ENCODE results near the gene PTPN7.
"Not testable (repeated sequence)": the region's sequence is repeated elsewhere in the genome, so short reads cannot be mapped to it uniquely, and the experiment has no call there.

PTPN7 gene

DNA sequence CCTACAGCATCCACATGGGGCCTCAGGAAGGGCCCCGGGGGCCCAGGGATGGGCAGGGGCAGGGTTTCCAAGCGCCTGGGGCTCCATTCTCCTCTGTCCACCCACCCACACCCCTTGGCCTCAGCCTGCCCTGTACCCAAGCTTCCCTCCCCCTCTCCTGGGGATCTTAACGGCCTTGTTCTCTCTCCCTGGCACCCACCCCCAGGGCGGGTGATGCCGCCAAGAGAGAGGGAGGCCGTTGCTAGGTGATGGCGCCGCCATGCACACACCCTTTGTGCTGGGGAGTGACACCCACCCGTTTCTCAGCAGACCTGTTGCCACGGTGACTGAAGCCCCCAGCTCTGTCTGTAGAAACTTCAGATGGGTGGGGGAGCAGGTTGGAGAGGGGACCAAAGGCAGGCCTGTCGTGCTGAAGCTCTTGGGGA, 30.1 kb downstream of the PTPN7 start:
- DNase-seq (ENCODE audit: low read depth), result no peak

DNA sequence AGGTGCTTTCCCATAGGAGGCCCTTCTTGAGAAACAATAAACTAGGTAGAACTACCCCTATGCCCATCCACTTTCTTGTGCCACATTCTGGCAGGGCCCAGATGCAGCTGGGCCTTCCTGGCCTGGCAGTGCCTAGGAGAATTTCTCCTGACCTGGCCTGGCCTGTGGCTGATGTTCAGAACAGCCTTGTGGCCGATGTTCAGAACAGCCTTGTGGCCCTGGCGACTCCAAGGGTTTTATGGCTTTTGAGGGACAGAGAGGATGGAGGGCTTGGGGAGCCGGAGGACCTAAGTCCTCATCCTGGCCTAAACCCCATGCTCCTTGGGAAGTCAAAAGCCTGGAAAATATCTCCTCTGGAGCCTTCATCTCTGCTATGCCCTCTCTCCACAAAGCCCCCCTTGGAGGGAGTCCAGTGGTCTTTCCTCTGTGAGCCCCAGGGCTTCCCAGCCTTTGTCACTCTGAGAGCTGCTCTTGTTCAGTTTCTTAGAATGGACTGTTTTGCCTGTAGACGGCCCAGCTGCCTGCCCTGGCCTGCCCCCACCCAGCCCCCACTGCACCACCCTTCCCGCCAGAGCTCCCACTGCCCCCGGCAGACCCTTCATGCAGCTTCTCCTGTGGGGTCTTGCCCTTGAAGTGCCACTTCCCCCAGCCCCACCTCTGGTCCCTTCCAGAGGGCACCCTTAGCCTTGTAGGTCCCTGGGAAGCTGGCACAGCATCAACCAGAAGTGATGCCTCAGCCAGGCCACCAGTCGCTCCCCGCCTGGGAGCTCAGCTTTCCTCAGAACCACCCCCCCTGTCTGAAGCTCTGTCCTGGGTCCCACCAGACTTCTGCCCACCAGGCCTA, 30.7 kb downstream of the PTPN7 start:
- no peak for DNase-seq (ENCODE audit: low read depth)

DNA sequence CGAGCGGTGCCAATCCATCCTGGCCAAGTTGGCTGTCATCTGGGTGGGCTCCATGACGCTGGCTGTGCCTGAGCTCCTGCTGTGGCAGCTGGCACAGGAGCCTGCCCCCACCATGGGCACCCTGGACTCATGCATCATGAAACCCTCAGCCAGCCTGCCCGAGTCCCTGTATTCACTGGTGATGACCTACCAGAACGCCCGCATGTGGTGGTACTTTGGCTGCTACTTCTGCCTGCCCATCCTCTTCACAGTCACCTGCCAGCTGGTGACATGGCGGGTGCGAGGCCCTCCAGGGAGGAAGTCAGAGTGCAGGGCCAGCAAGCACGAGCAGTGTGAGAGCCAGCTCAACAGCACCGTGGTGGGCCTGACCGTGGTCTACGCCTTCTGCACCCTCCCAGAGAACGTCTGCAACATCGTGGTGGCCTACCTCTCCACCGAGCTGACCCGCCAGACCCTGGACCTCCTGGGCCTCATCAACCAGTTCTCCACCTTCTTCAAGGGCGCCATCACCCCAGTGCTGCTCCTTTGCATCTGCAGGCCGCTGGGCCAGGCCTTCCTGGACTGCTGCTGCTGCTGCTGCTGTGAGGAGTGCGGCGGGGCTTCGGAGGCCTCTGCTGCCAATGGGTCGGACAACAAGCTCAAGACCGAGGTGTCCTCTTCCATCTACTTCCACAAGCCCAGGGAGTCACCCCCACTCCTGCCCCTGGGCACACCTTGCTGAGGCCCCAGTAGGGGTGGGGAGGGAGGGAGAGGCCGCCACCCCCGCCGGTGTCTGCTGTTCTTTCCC, 32.4 kb downstream of the PTPN7 start:
- DNase-seq (ENCODE audit: low read depth), result no peak

DNA sequence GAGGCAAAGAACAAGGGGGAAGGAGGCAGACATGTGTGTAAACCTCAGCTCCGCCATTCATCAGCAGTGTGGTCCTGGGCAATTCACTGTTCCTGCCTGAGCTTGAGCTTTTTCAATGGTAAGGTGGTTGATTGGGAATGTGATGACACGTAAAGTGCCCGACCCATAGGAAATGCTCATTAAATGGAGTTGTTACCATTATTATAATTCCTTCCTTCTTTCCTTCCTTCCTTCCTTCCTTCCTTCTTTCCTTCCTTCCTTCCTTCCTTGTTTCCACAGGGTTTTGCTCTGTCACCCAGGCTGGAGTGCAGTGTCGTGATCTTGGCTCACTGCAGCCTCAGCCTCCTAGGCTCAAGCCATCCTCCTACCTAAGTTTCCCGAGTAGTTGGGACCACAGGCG, 33.3 kb downstream of the PTPN7 start:
- DNase-seq (ENCODE audit: low read depth), result no peak

DNA sequence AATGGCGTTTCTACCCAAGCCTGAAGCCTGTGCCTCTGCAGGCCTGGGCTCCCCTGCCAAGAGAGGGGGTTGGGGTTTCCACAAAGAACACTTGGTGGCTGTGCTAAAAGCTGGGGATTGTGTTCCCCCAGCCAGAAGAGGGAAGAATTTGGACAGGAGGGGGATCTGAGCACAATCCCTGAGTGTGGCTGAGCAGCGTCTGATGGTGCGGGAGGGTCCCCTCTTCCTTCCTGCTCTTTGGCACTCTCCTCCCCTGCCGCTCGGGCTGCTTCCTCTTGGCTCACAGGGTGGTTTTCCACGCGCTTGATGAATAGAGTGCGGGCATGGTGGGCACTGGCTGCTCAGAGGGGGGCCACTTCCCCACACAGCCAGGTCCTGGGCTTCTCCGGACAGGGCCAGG, 34.0 kb downstream of the PTPN7 start:
- no peak for DNase-seq (ENCODE audit: low read depth)

DNA sequence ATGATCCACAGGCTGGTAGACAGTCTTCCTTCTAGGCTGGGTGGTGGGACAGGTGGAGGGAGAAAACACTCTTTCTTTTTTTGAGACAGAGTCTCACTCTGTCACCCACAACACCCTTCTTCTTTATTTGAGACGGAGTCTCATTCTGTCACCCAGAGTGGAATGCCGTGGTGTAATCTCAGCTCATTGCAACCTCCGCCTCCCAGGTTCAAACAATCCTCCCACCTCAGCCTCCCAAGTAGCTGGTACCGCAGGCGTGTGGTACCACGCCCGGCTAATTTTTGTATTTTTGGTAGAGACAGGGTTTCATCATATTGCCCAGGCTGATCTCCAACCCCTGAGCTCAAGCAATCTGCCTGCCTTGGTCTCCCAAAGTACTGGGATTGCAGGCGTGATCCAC, 34.8 kb downstream of the PTPN7 start:
- no peak for DNase-seq (ENCODE audit: low read depth)

DNA sequence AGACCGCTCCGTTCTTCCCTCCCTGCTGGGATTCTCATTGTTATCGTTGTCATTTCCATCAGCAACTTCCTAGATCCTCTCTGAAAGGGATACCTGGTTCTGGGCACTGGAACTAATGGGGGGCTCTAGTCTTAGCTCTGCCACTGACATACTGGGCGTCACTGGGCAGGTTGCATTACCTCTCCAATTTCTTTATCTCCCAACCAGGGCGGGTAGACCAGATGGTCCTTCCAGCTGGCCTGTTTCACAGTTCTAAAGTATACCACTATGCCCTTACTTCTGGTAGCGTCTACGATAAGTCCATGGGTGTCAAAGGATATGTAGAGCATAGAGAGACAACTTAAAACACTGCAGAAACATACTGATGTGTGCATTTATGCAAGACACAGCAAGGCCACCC, 36.3 kb downstream of the PTPN7 start:
- no peak for DNase-seq (ENCODE audit: low read depth)

DNA sequence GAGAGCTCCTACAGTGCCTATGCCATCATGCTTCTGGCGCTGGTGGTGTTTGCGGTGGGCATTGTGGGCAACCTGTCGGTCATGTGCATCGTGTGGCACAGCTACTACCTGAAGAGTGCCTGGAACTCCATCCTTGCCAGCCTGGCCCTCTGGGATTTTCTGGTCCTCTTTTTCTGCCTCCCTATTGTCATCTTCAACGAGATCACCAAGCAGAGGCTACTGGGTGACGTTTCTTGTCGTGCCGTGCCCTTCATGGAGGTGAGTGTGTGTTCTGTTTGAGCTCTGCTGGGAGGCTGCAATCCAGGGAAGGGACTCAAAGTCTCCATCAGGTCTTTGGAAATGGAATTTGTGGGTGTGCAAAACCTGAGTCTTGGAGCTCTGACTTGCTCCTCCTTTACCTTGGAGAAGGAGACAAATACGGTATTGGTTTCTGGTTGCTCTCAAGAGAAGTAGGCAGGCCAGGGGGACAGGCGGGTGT, 37.0 kb downstream of the PTPN7 start:
- no peak for DNase-seq (ENCODE audit: low read depth)

DNA sequence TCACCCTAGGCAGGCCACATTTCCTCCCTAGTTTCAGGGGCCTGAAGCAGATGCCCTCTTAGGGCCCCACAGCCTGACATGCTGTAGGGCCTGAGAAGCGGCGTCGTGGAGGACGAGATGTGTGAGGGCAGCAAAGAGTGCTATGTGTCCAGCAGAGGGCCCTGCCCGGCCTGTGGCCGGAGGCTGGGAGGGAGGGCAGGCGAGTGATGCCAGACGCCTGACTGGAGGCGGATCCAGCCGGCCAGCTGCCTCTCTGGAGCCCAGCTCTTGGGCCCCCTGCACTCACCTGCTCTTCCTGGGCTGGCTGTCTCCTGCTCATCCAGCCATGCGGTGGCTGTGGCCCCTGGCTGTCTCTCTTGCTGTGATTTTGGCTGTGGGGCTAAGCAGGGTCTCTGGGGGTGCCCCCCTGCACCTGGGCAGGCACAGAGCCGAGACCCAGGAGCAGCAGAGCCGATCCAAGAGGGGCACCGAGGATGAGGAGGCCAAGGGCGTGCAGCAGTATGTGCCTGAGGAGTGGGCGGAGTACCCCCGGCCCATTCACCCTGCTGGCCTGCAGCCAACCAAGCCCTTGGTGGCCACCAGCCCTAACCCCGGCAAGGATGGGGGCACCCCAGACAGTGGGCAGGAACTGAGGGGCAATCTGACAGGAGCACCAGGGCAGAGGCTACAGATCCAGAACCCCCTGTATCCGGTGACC, 37.6 kb downstream of the PTPN7 start, which contains the start of gene GPR37L1:
TSS of gene GPR37L1 (plus strand) at position 279 of the 697 bp plus-strand sequence. CDS start at position 326, 47 bp downstream.
- no peak for DNase-seq (ENCODE audit: low read depth)

DNA sequence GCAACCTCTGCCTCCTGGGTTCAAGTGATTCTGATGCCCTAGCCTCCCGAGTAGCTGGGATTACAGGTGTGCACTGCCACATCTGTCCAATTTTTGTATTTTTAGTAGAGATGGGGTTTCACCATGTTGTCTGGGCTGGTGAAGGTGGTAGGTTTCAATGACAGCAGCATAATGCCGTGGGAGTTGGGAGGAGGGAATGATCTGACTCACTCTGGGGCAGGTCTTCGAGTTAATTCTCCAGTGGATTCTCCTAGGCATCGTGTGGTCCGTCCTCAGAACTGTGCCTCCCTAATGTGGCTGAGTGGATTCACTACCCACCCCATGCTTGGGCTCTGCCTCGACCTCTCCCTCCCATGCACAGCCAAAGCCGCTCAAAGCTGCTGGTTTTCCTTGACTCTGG, 39.4 kb downstream of the PTPN7 start:
- no peak for DNase-seq (ENCODE audit: low read depth)

DNA sequence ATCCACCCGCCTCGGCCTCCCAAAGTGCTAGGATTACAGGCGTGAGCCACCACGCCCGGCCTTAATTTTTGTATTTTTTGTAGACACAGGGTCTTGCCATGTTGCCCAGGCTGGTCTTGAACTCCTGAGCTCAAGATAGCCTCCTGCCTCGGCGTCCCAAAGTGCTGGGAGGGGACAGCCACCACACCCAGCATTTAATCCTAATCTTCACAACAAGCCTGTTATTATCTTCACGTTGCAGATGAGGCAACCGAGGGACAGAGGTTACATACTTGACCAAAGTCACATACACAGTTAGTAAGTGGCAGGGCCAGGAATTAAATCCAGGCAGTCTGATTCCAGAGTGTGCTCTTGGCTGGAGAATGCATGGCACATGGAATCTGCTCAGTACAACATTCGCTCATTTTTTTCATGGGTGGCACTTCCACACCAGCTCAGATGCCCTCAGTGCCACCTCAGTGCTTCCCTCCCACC, 42.5 kb downstream of the PTPN7 start:
- DNase-seq (ENCODE audit: low read depth), result no peak

DNA sequence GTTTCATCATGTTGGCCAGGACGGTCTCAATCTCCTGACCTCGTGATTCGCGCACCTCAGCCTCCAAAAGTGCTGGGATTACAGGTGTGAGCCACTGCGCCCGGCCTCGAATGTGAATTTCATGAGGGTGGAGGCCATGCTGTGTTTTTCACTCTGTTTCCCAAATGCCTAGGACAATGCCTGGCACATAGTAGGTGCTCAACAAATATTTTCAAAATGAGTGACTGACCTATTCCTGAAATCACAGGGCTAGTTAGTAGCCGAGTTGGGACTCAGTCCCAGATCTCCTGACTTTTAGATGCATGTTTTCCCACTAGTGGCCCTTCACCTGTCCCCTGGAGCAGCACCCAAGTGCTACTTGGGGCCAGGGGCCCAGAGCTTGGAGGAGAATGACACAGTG, 44.1 kb downstream of the PTPN7 start:
- DNase-seq (ENCODE audit: low read depth), result no peak

DNA sequence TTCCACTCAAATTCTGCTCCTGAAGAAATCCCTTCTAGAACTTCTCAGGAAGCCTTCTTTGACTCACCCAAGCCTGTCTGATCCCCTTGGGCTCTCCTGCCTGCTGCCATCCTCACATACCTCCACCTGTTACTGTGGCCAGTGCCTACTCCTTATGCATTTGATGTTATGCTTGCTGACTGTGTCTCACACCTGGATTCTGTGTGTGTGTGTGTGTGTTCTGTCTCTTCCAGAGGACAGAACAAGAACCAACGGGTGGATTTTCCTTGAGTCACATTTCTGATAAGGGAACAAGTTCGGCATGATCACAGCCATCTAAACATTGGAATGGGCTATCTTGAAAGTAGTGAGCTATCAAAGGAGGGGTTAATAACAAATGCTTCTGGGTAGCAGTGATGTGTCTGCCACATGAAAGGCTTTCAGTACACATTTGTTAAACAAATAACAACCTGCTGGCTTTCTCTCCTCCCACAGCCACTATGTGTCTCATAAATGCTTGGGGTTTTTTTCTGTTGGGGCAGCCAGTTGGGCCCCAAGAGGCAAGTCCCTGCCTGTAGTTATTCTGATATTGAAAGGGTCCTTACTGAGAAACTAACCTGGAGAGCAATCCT, 46.6 kb downstream of the PTPN7 start:
- DNase-seq (ENCODE audit: low read depth), result no peak

DNA sequence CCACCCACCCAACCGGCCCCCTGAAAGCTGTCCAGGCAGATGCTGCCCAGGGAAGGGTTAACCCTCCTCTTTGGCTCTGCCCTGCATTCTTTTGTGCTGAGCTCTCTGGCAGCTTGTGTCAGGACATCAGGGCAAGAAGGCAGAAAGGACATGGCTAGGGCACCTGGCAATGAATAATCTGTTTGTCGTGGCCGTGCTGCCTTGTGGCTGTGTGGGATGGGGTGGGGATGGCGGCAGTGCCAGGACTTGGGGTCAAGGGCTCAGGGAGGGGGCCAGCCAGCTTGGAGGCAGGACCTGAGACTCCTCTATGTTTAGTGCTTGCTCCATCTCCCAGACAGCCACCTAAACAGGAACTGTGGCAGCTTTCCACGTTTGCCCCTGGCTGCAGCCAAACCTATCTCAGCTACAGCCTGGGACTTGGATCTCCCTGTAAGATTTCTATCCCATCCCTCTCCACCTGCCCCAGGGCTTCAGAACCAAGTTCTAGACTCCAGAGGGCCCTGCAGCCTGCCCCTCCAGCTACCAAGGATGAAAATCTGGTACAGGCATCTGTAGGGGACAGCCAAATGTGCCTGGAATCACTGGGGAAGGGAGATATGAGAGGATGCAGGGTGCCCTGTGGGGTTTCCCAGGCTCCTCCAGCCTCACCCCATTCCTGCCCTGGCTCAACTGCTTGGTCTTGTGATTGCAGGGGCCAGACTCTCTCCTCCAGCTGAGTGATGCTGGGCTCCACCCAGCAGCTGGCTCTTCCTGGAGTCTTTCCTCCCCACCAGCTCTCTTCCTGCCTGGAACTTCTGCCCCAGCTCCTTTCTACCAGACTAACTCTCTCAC, 47.3 kb downstream of the PTPN7 start:
- DNase-seq (ENCODE audit: low read depth), result no peak

DNA sequence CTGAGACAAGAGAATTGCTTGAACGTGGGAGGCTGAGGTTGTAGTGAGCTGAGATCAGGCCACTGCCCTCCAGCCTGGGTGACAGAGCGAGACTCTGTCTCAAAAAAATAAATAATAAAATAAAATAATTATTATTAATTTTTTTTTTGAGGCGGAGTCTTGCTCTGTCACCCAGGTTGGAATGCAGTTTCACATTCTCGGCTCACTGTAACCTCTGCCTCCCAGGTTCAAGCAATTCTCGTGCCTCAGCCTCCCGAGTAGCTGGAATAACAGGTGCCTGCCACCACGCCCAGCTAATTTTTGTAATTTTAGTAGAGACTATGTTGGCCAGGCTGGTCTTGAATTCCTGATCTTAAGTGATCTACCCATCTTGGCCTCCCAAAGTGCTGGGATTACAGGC, 48.8 kb downstream of the PTPN7 start:
- not testable (repeated sequence) for DNase-seq (ENCODE audit: low read depth)

DNA sequence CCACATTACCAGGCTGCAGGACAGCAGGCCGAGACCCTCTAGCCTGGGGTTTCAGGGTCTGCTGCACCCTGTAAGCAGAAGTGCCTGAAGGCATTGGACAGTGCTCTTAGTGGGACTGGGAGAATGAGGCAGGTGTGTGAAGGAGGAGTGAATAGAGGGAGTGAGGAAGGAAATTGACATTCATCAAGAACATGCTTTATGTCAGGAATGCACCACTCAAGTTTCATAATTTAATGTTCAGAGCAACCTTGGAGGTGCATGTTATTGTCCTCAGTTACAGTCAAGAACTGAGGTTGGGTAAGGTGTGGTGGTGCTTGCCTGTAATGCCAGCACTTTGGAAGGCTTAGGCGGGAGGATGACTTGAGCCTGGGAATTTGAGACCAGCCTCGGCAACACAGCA, 49.4 kb downstream of the PTPN7 start:
- DNase-seq (ENCODE audit: low read depth), result no peak

DNA sequence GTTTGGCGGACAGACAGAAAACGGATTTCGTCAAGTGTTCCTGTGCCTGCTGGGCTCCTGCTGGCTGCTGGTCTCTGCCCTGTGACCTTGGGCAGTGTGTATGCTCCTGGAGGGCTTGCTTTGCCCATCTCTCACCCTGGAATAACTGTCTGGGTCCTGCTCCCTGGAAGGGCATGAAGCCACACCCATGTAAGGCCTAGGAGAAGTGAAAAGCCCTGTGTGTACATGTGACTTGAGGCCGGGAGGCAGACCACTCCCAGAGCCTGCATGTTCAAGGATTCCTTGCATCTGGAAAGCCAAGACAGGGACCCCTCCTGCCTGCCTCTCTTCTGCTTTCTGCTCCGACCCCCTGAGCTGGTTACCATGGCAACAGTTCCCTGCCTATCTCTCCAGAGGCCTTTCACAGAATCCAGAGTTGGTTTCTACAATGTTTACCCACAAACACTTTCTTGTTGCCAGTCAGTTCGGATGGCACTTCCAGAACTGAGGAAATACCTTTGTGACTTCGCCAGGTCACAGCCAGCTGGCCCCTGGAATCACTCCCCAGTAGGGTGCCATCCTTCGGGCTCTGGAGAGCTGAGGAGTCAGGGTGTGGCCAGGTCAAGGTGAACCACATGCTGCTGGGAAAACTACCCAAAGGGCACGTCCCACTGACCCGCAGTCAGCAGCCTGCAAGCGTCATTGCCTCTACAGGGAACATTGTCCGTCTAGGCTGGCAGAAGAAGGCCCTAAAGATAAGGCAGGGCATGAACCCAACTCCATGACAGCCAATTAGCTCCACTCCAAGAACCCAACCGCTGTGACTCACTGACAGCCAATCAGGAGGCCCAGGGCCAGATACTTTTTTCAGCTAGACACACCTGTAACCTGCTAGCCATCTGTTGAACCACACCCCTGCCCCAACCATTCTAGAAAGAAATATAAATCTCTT, 52.3 kb downstream of the PTPN7 start:
- no peak for DNase-seq (ENCODE audit: low read depth)

DNA sequence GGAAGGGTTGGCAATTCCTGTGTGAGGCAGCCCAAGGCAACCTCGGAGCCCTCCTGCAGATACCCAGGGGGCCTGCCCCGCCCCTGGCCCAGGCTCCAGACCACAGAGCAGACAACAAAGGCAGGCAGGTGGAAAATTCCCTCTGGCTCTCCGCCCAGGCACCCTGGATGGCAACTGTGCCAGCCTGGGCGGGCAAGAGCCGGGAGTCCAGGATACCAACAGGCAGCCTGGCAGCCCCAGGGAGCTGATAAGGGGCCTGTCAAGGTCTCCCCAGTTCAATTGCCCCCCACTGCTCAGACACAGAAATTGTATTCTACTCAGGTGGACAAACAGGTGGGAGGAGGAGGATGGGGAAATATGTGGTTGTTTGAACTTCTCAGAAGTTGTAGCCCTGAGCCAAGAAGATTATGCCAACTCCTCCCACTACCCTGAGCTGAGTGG, 53.1 kb downstream of the PTPN7 start:
- no peak for DNase-seq (ENCODE audit: low read depth)

DNA sequence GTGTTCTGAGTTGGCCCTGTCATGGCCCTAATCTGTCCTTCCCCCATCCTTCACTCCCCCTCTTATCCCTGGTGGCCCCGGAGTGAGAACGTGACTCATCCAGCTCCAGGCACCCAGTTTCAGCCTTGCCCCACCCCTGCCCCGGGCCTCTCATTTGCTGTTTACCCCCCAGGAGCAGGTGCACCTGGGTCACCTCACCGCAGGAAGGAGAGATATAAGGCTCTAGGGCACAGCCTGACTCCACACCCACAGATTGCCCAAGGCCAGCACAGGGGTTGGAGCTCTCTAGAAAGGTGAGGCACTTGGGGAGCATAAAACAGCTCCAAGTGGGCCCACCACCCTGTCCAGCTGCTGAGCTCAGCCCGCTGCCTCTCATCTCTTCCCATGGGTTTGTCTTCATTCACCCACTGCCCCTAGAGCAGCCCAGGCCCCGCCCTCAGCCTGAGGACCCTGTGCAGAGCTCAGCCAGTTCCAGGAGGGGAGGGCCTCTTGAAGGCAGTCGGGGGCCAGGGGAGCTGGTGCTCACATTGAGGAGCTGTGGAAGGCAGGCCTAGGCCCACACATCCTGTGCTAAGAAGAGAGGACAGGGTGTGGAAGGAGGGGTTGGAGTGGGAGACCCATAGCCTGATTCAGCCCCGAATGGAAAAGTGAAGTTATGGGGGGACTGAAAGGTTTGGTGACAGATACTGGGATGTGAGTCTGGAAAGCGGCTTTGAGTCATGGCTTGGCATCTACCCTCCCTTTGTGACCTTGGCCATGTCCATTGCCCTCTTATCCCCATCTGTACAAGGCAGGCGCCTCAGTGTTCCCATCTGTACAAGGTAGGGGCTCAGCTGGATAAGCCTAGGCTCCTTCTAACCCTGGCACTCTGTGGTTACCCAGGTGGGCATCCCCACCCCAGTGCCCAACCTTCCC, 53.8 kb downstream of the PTPN7 start:
- no peak for DNase-seq (ENCODE audit: low read depth)

All from activated T-cell treated with anti-CD3 and anti-CD28 coated beads for 1 hour (primary cell).